Putamen (tissue), 1 donor: ENCODE results near the gene HOMER3.

Experiments
- DNase-seq: peaks from one replicate; pipeline ENCODE4 v3.0.0-alpha.2; 2016; ENCODE audit warnings: low spot score

Gene HOMER3

DNA sequence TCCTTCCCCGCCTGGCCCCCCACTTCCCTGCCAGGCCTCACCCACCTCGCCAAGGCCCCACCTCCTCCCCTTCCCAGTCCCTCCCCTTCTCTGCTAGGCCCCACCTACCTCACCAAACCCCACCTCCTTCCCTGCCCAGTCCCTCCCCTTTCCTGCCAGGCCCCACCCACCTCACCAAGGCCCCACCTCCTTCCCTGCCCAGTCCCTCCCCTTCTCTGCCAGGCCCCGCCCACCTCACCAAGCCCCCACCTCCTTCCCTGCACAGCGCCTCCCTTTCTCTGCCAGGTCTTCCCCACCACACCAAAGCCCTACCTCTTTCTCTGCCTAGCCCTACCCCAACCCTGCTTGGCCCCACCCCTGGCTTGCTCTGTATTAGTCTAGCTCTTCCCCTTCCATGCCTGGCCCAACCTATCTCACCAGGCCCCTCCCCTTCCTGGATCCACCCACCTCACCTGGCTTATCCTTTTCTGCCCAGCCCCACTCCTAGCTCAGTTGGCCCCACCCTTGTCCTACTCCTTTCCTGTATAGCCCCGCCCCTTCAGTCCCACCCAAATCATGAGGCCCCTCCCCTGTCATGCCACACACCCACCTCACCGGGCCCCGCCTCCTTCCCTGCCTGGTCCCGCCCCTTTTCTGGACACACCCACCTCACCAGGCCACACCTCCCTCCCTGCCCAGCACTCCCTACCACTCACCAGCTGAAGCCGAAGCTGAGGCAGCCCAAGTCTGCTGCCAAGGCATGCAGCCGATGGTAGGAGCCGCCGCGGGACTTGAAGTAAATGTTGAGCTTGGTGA, 61.2 kb downstream of the HOMER3 start:
- DNase-seq, result no peak
